Measurements from ENCODE around the gene CKS1B.
A peak's percentile ranks its signal among the peaks of the same experiment; 100 is the strongest.

The CKS1B gene

GRCh38 chr1:154969860-154970452 lies 4.5 kb upstream of the CKS1B start:
- H2AFZ ChIP-seq (ENCODE audit: low read length), result no peak overlapping the region
- H3K9me2 ChIP-seq (replicated peaks; ENCODE audit: insufficient read depth, low read length), result no peaks in the 10 kb centered on the region
- peak overlapping the region; percentile 73 for H3K9ac ChIP-seq (ENCODE audit: low read length)
- H3K4me1 ChIP-seq (ENCODE audit: low read length), result peaks cover 34% of the 10 kb centered on the region
- H3K4me2 ChIP-seq (ENCODE audit: low read depth, low read length), result peak overlapping the region; percentile 86
- peaks cover 89% of the 10 kb centered on the region for H3K79me2 ChIP-seq (ENCODE audit: low read length)
- peaks cover 20% of the 10 kb centered on the region for H3K36me3 ChIP-seq (replicated peaks; ENCODE audit: insufficient read depth, low read length)
- H4K20me1 ChIP-seq (ENCODE audit: insufficient read depth, low read length), result no peaks in the 10 kb centered on the region
- TF ChIP-seq EZH2phosphoT487 (IDR thresholded peaks at IDR 0.05; ENCODE audit: low read length) (no peak), CTCF (IDR thresholded peaks at IDR 0.05; ENCODE audit: low read length) (no peak), EZH2 (optimal IDR thresholded peaks at IDR 0.05; ENCODE audit: low read depth, low read length) (no peak)
- H3F3A ChIP-seq (ENCODE audit: insufficient read depth, low read length), result peaks cover 22% of the 10 kb centered on the region
- H3K27me3 ChIP-seq (replicated peaks; ENCODE audit: insufficient read depth, low read length), result no peaks in the 10 kb centered on the region
- H3K4me3 ChIP-seq (ENCODE audit: low read length), result peak overlapping the region; percentile 53
- no peaks in the 10 kb centered on the region for H3K9me3 ChIP-seq (replicated peaks; ENCODE audit: insufficient read depth, low read length)
- DNase-seq, result no peak
- H3K27ac ChIP-seq (ENCODE audit: low read length), result peak overlapping the region; percentile 65; the same call in 1 of the 2 replicates

GRCh38 chr1:154970631-154971340 lies 3.7 kb upstream of the CKS1B start, which contains the start of gene SHC1:
SHC1 (minus strand) TSS chr1:154970747; CDS start chr1:154970526, 221 bp downstream.
- H3K36me3 ChIP-seq (replicated peaks; ENCODE audit: insufficient read depth, low read length), result peaks cover 20% of the 10 kb centered on the region
- TF ChIP-seq EZH2 (optimal IDR thresholded peaks at IDR 0.05; ENCODE audit: low read depth, low read length), result no peak
- TF ChIP-seq CTCF (IDR thresholded peaks at IDR 0.05; ENCODE audit: low read length), result no peak
- TF ChIP-seq EZH2phosphoT487 (IDR thresholded peaks at IDR 0.05; ENCODE audit: low read length), result no peak
- H3K27me3 ChIP-seq (replicated peaks; ENCODE audit: insufficient read depth, low read length), result no peaks in the 10 kb centered on the region
- peak within 1 kb of the TSS; percentile 4; the same call in 1 of the 2 replicates for H2AFZ ChIP-seq (ENCODE audit: low read length)
- peak within 1 kb of the TSS; percentile 86 for H3K4me2 ChIP-seq (ENCODE audit: low read depth, low read length)
- no peaks in the 10 kb centered on the region for H4K20me1 ChIP-seq (ENCODE audit: insufficient read depth, low read length)
- peaks cover 91% of the 10 kb centered on the region for H3K79me2 ChIP-seq (ENCODE audit: low read length)
- no peaks in the 10 kb centered on the region for H3K9me3 ChIP-seq (replicated peaks; ENCODE audit: insufficient read depth, low read length)
- peak within 1 kb of the TSS; percentile 65 for H3K27ac ChIP-seq (ENCODE audit: low read length)
- peak; percentile 98 for DNase-seq
- peaks cover 31% of the 10 kb centered on the region for H3F3A ChIP-seq (ENCODE audit: insufficient read depth, low read length)
- no peaks in the 10 kb centered on the region for H3K9me2 ChIP-seq (replicated peaks; ENCODE audit: insufficient read depth, low read length)
- H3K4me3 ChIP-seq (ENCODE audit: low read length), result peak within 1 kb of the TSS; percentile 53
- H3K4me1 ChIP-seq (ENCODE audit: low read length), result peaks cover 34% of the 10 kb centered on the region
- H3K9ac ChIP-seq (ENCODE audit: low read length), result peak within 1 kb of the TSS; percentile 73

- Histone ChIP-seq H3K9me3 (replicated peaks; ENCODE audit: insufficient read depth, low read length) (no peaks in the 10 kb centered on the region), H3F3A (ENCODE audit: insufficient read depth, low read length) (peaks cover 38% of the 10 kb centered on the region), H3K9ac (ENCODE audit: low read length) (peak overlapping the region; percentile 73), H3K4me2 (ENCODE audit: low read depth, low read length) (peak overlapping the region; percentile 86), H2AFZ (ENCODE audit: low read length) (peak overlapping the region; percentile 4; the same call in 1 of the 2 replicates), H3K4me1 (ENCODE audit: low read length) (peaks cover 38% of the 10 kb centered on the region), H3K27me3 (replicated peaks; ENCODE audit: insufficient read depth, low read length) (no peaks in the 10 kb centered on the region), H3K27ac (ENCODE audit: low read length) (peak overlapping the region; percentile 65), H3K36me3 (replicated peaks; ENCODE audit: insufficient read depth, low read length) (peaks cover 14% of the 10 kb centered on the region), H3K9me2 (replicated peaks; ENCODE audit: insufficient read depth, low read length) (no peaks in the 10 kb centered on the region), H4K20me1 (ENCODE audit: insufficient read depth, low read length) (no peaks in the 10 kb centered on the region), H3K79me2 (ENCODE audit: low read length) (peaks cover 91% of the 10 kb centered on the region), H3K4me3 (ENCODE audit: low read length) (peak overlapping the region; percentile 53)
- TF ChIP-seq EZH2phosphoT487 (IDR thresholded peaks at IDR 0.05; ENCODE audit: low read length) (no peak), EZH2 (optimal IDR thresholded peaks at IDR 0.05; ENCODE audit: low read depth, low read length) (no peak), CTCF (IDR thresholded peaks at IDR 0.05; ENCODE audit: low read length) (no peak)
- DNase-seq, result no peak
Measured at GRCh38 chr1:154971341-154971998, 3.0 kb upstream of the CKS1B start.
